H9 (cell line): ENCODE measurements around the gene FOXP2. TPM values are rescaled to one million over a fixed set of nuclear protein-coding genes. Genes with fewer than 3 reads are reported as not detected.

Experiments used
- DNase-seq: peaks from one replicate; pipeline ENCODE4 v3.0.0-alpha.2; 2017
- H2AFZ ChIP-seq: one replicate; pipeline ENCODE4 v1.6.1; 2013; ENCODE audit warnings: mild to moderate bottlenecking, low read length, control low read depth, moderate library complexity
- H2AK5ac ChIP-seq: 2 replicates; pipeline ENCODE4 v1.6.1; 2013; ENCODE audit warnings: low read length, control low read depth, mixed read lengths; ENCODE audit not compliant: insufficient read length
- H2BK120ac ChIP-seq: one replicate; pipeline ENCODE4 v1.6.1; 2013; ENCODE audit warnings: low read depth, mild to moderate bottlenecking, low read length, control low read depth, inconsistent platforms; ENCODE audit not compliant: poor library complexity, severe bottlenecking
- H2BK12ac ChIP-seq: 2 replicates; pipeline ENCODE4 v1.6.1; 2013; ENCODE audit warnings: low read length, control low read depth, mixed read lengths, low read depth; ENCODE audit not compliant: insufficient read length
- H2BK15ac ChIP-seq: 2 replicates; pipeline ENCODE4 v1.6.1; 2013; ENCODE audit warnings: low read depth, low read length, control low read depth
- H2BK20ac ChIP-seq: one replicate; pipeline ENCODE4 v1.6.1; 2013; ENCODE audit warnings: low read depth, mild to moderate bottlenecking, low read length, control low read depth, inconsistent platforms; ENCODE audit not compliant: poor library complexity, severe bottlenecking
- H2BK5ac ChIP-seq: 2 replicates; pipeline ENCODE4 v1.6.1; 2013; ENCODE audit warnings: low read length, control low read depth, mixed read lengths; ENCODE audit not compliant: insufficient read length
- H3K14ac ChIP-seq: 2 replicates; pipeline ENCODE4 v1.6.1; 2013; ENCODE audit warnings: low read length, control low read depth; ENCODE audit not compliant: insufficient read depth
- H3K18ac ChIP-seq: 2 replicates; pipeline ENCODE4 v1.6.1; 2013; ENCODE audit warnings: low read depth, mild to moderate bottlenecking, mixed read lengths, low read length, control low read depth; ENCODE audit not compliant: insufficient read length
- H3K23ac ChIP-seq: 2 replicates; pipeline ENCODE4 v1.6.1; 2013; ENCODE audit warnings: low read length, control low read depth, mixed read lengths, low read depth; ENCODE audit not compliant: insufficient read length
- H3K23me2 ChIP-seq: 2 replicates; pipeline ENCODE4 v1.6.1; 2013; ENCODE audit warnings: low read depth, mild to moderate bottlenecking, mixed read lengths, low read length, control low read depth; ENCODE audit not compliant: insufficient read length, poor library complexity, severe bottlenecking
- H3K27ac ChIP-seq: 2 replicates; pipeline ENCODE4 v1.5.1; 2013; ENCODE audit warnings: low read length, control low read depth, mixed read lengths, low read depth; ENCODE audit not compliant: insufficient read length
- H3K27me3 ChIP-seq: 2 replicates; pipeline ENCODE4 v1.6.1; 2013; ENCODE audit warnings: low read length, control low read depth, inconsistent platforms; ENCODE audit not compliant: insufficient read depth
- H3K4ac ChIP-seq: 2 replicates; pipeline ENCODE4 v1.6.1; 2013; ENCODE audit warnings: low read depth, mild to moderate bottlenecking, control low read depth, inconsistent platforms, low read length, moderate library complexity
- H3K4me1 ChIP-seq: 2 replicates; pipeline ENCODE4 v1.6.1; 2013; ENCODE audit warnings: low read length, control low read depth, inconsistent platforms; ENCODE audit not compliant: insufficient read depth
- H3K4me2 ChIP-seq: 2 replicates; pipeline ENCODE4 v1.6.1; 2013; ENCODE audit warnings: low read length, control low read depth, mixed read lengths; ENCODE audit not compliant: insufficient read length, insufficient read depth
- H3K56ac ChIP-seq: 2 replicates; pipeline ENCODE4 v1.6.1; 2013; ENCODE audit warnings: low read depth, mild to moderate bottlenecking, mixed read lengths, low read length, control low read depth; ENCODE audit not compliant: insufficient read length
- H3K79me1 ChIP-seq: 2 replicates; pipeline ENCODE4 v1.6.1; 2013; ENCODE audit warnings: low read depth, mild to moderate bottlenecking, moderate library complexity, low read length, control low read depth, inconsistent platforms; ENCODE audit not compliant: insufficient read depth, poor library complexity, severe bottlenecking
- H3K79me2 ChIP-seq: 2 replicates; pipeline ENCODE4 v1.6.1; 2013; ENCODE audit warnings: low read length, control low read depth, inconsistent platforms; ENCODE audit not compliant: insufficient read depth
- H3K9ac ChIP-seq: 2 replicates; pipeline ENCODE4 v1.6.1; 2013; ENCODE audit warnings: low read length, control low read depth, mixed read lengths; ENCODE audit not compliant: insufficient read length; ENCODE audit errors: extremely low read depth
- H3K9me3 ChIP-seq: one replicate; pipeline ENCODE4 v1.6.1; 2013; ENCODE audit warnings: low read depth, low read length, inconsistent platforms; ENCODE audit not compliant: control insufficient read depth
- H3T11ph ChIP-seq: one replicate; pipeline ENCODE4 v1.6.1; 2013; ENCODE audit warnings: mild to moderate bottlenecking, low read length, control low read depth, inconsistent platforms
- H4K20me1 ChIP-seq: one replicate; pipeline ENCODE4 v1.6.1; 2013; ENCODE audit not compliant: control insufficient read depth, insufficient read length, insufficient read depth
- H4K5ac ChIP-seq: 2 replicates; pipeline ENCODE4 v1.6.1; 2013; ENCODE audit warnings: low read depth, mild to moderate bottlenecking, mixed read lengths, low read length, control low read depth; ENCODE audit not compliant: insufficient read length
- H4K8ac ChIP-seq: replicated peaks from 2 replicates; pipeline ENCODE4 v1.6.1; 2013; ENCODE audit warnings: low read length, control low read depth, mixed read lengths, low read depth; ENCODE audit not compliant: insufficient read length
- H4K91ac ChIP-seq: 2 replicates; pipeline ENCODE4 v1.6.1; 2013; ENCODE audit warnings: low read depth, mild to moderate bottlenecking, moderate library complexity, mixed read lengths, low read length, control low read depth; ENCODE audit not compliant: insufficient read length
- H3K27ac Mint-ChIP-seq, 3 experiments: 2 replicates in 2 of 3; 3 replicates in 1 of 3; pipeline ENCODE4 v1.8.0; 2020 to 2021; ENCODE audit warnings: mixed read lengths in 3 of 3, mild to moderate bottlenecking in 1 of 3, moderate library complexity in 1 of 3
- H3K27me3 Mint-ChIP-seq: 2 replicates; pipeline ENCODE4 v1.8.0; 2021; ENCODE audit warnings: low read depth, mild to moderate bottlenecking, moderate library complexity, mixed read lengths
- H3K36me3 Mint-ChIP-seq, 3 experiments: 2 replicates in 2 of 3; 3 replicates in 1 of 3; pipeline ENCODE4 v1.8.0; 2020 to 2021; ENCODE audit warnings: low read depth in 3 of 3, mixed read lengths in 3 of 3; ENCODE audit not compliant: insufficient read depth in 1 of 3
- H3K4me1 Mint-ChIP-seq, 2 experiments: 2 replicates each; pipeline ENCODE4 v1.8.0; 2020; ENCODE audit warnings: mixed read lengths in 2 of 2
- H3K4me3 Mint-ChIP-seq, 2 experiments: 2 replicates in 1 of 2; 3 replicates in 1 of 2; pipeline ENCODE4 v1.8.0; 2020 to 2021; ENCODE audit warnings: mild to moderate bottlenecking in 2 of 2, mixed read lengths in 2 of 2, moderate library complexity in 1 of 2
- H3K9me3 Mint-ChIP-seq, 2 experiments: 2 replicates in 1 of 2; 3 replicates in 1 of 2; pipeline ENCODE4 v1.8.0; 2020; ENCODE audit warnings: mild to moderate bottlenecking in 2 of 2, mixed read lengths in 2 of 2, moderate library complexity in 1 of 2
- WGBS: extraction: QIAGEN DNeasy Blood & Tissue Kit; methylation state at CpG from one replicate; pipeline ENCODE4 v1.1.7; 2013; ENCODE audit warnings: missing lambda C conversion rate, low lambda C conversion rate, mixed read lengths; ENCODE audit not compliant: insufficient read length; ENCODE audit errors: extremely low coverage; 5-methylcytosine and 5-hydroxymethylcytosine counted together
- total RNA-seq: library from RNA; stranded (reverse); gene quantifications from 2 replicates; pipeline ENCODE4 v1.2.1, GENCODE V29; 2021
- TF ChIP-seq, protein P1 (sequence below): fragments of 200-600 bp; sonication (generic); conservative IDR thresholded peaks from 3 replicates; pipeline ENCODE4 v1.8.0; 2021; ENCODE audit warnings: antibody characterized with exemption, mild to moderate bottlenecking

The FOXP2 gene
- total RNA-seq, 1 experiment from 2014 or later = not detected

DNA sequence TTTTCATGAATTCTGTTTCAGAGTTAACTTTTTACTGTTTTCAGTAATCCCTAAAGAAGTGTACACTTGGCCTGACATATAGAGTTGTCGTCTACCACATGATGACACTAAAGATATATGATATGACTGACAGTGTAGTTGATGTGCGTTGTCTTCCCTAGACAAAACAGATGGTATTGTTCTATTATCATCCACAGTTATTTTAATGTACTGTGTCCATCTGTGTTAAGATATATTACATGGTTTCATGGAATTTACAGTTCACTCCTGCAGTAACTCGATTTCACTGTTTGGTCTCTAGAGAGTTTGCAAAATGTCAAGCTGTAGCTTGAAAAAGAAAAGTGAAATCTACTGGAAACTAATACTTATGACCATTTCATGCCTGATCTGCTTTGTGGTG is 18.1 kb downstream of the FOXP2 start:
- Histone ChIP-seq H3K9ac (no peak overlapping the region), H3K79me2 (no peaks in the 10 kb centered on the region), H3K4me1 (no peaks in the 10 kb centered on the region), H2BK5ac (no peak overlapping the region), H2BK20ac (no peak overlapping the region), H3T11ph (no peak overlapping the region), H4K5ac (no peak overlapping the region), H2AK5ac (no peak overlapping the region), H3K27ac (no peak overlapping the region), H3K9me3 (no peaks in the 10 kb centered on the region), H2BK120ac (no peak overlapping the region), H2BK15ac (no peak overlapping the region), H3K18ac (no peak overlapping the region), H4K20me1 (no peaks in the 10 kb centered on the region), H3K79me1 (no peaks in the 10 kb centered on the region), H3K14ac (no peak overlapping the region), H2AFZ (no peak overlapping the region), H4K8ac (no peak overlapping the region), H3K4ac (no peak overlapping the region), H3K23me2 (no peaks in the 10 kb centered on the region), H3K23ac (no peak overlapping the region), H4K91ac (no peak overlapping the region), H3K56ac (no peak overlapping the region), H3K4me2 (no peak overlapping the region), H2BK12ac (no peak overlapping the region), H3K27me3 (no peaks in the 10 kb centered on the region)
- Mint-ChIP-seq H3K36me3 (no peaks in the 10 kb centered on the region), H3K27ac (no peak overlapping the region), H3K4me3 (no peak overlapping the region), H3K27me3 (no peaks in the 10 kb centered on the region), H3K9me3 (no peaks in the 10 kb centered on the region), H3K4me1 (no peaks in the 10 kb centered on the region)
- DNase-seq = no peak
- TF ChIP-seq, protein P1, sequence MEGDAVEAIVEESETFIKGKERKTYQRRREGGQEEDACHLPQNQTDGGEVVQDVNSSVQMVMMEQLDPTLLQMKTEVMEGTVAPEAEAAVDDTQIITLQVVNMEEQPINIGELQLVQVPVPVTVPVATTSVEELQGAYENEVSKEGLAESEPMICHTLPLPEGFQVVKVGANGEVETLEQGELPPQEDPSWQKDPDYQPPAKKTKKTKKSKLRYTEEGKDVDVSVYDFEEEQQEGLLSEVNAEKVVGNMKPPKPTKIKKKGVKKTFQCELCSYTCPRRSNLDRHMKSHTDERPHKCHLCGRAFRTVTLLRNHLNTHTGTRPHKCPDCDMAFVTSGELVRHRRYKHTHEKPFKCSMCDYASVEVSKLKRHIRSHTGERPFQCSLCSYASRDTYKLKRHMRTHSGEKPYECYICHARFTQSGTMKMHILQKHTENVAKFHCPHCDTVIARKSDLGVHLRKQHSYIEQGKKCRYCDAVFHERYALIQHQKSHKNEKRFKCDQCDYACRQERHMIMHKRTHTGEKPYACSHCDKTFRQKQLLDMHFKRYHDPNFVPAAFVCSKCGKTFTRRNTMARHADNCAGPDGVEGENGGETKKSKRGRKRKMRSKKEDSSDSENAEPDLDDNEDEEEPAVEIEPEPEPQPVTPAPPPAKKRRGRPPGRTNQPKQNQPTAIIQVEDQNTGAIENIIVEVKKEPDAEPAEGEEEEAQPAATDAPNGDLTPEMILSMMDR = no peak
- WGBS = no CpG with 5 or more reads among the region's 3 CpGs
